Natural killer cell (primary cell): ENCODE measurements around the gene PMIS2. TPM values are rescaled to one million over a fixed set of nuclear protein-coding genes. Genes with fewer than 3 reads are reported as not detected.
A peak's percentile ranks its signal among the peaks of the same experiment; 100 is the strongest.

Source experiments
- ATAC-seq, 3 donors: fragments of 150-1000 bp in 2 of 3; fragments of 200-7000 bp in 1 of 3; cut with Tn5 transposase; 1 replicate in 1 of 3; 2 replicates in 2 of 3; pipeline ENCODE4 v1.10.0; 2021; ENCODE audit warnings: mild to moderate bottlenecking in 2 of 3, moderate library complexity in 2 of 3
- DNase-seq, 2 donors: peaks; one replicate each; pipeline versions ENCODE4 v3.0.0 to v3.0.0-alpha.2; 2013 to 2021; ENCODE audit warnings: mixed read lengths in 1 of 2
- H3K27ac ChIP-seq: one replicate; pipeline ENCODE4 v1.5.1; 2013; ENCODE audit warnings: mild to moderate bottlenecking, low read length
- H3K27me3 ChIP-seq: one replicate; pipeline ENCODE4 v1.6.1; 2013; ENCODE audit warnings: low read length; ENCODE audit not compliant: control insufficient read depth, insufficient read depth
- H3K36me3 ChIP-seq: one replicate; pipeline ENCODE4 v1.6.1; 2013; ENCODE audit warnings: low read length; ENCODE audit not compliant: control insufficient read depth, insufficient read depth
- H3K4me1 ChIP-seq: one replicate; pipeline ENCODE4 v1.6.1; 2013; ENCODE audit warnings: low read length; ENCODE audit not compliant: control insufficient read depth, insufficient read depth
- H3K4me3 ChIP-seq: one replicate; pipeline ENCODE4 v1.5.1; 2013; ENCODE audit warnings: low read length
- H3K9me3 ChIP-seq: one replicate; pipeline ENCODE4 v1.6.1; 2013; ENCODE audit warnings: low read length; ENCODE audit not compliant: control insufficient read depth, insufficient read depth
- H3K27ac Mint-ChIP-seq, 2 donors: one replicate each; pipeline ENCODE4 v1.8.0; 2022; ENCODE audit warnings: mild to moderate bottlenecking in 2 of 2, mixed read lengths in 2 of 2, moderate library complexity in 1 of 2
- H3K27me3 Mint-ChIP-seq, 2 donors: one replicate each; pipeline ENCODE4 v1.8.0; 2022; ENCODE audit warnings: low read depth in 2 of 2, mixed read lengths in 2 of 2
- H3K36me3 Mint-ChIP-seq: one replicate; pipeline ENCODE4 v1.8.0; 2022; ENCODE audit warnings: mixed read lengths
- H3K4me1 Mint-ChIP-seq, 2 donors: one replicate each; pipeline ENCODE4 v1.8.0; 2022; ENCODE audit warnings: mixed read lengths in 2 of 2
- H3K4me3 Mint-ChIP-seq: one replicate; pipeline ENCODE4 v1.8.0; 2022; ENCODE audit warnings: mild to moderate bottlenecking, moderate library complexity, mixed read lengths
- H3K9me3 Mint-ChIP-seq, 2 donors: one replicate each; pipeline ENCODE4 v1.8.0; 2022; ENCODE audit warnings: mixed read lengths in 2 of 2
- CTCF ChIP-seq: fragments of 200-600 bp; IDR thresholded peaks from one replicate; pipeline ENCODE4 v1.8.0; 2022; ENCODE audit warnings: antibody characterized with exemption
- WGBS: methylation state at CpG from one replicate; pipeline ENCODE4 v1.1.7; 2013; ENCODE audit warnings: missing lambda C conversion rate; ENCODE audit not compliant: insufficient coverage; 5-methylcytosine and 5-hydroxymethylcytosine counted together
- intact Hi-C: fragments of 100-400 bp; cut with micrococcal nuclease; formaldehyde crosslinking; loops from one replicate; pipeline ENCODE4 v1.14.2; 2022
- total RNA-seq, 4 donors: library from RNA; stranded (reverse); fragments of 120-200 nt in 1 of 4; gene quantifications; one replicate each; pipeline versions ENCODE4 v1.2.3 to v1.2.4, GENCODE V29; 2013 to 2022

Gene PMIS2
- total RNA-seq, 3 donors from 2014 or later (not counting 1 experiment from before 2014, with no cell fraction given), result not detected

GRCh38 chr19:35607661-35608060, 21.7 kb downstream of the PMIS2 start:
- no peaks in the 10 kb centered on the region for H3K9me3 Mint-ChIP-seq
- no peaks in the 10 kb centered on the region for H3K27me3 Mint-ChIP-seq
- WGBS, result 71% methylated on average over 2 of the region's 3 CpGs
- Histone ChIP-seq H3K4me1 (peaks cover 23% of the 10 kb centered on the region), H3K27me3 (no peaks in the 10 kb centered on the region), H3K4me3 (no peak overlapping the region), H3K36me3 (no peaks in the 10 kb centered on the region), H3K27ac (no peak overlapping the region), H3K9me3 (no peaks in the 10 kb centered on the region)
- ATAC-seq, result no peak
- no peak for DNase-seq
- no peak for TF ChIP-seq CTCF
- H3K27ac Mint-ChIP-seq, result no peak overlapping the region
- H3K36me3 Mint-ChIP-seq, result no peaks in the 10 kb centered on the region
- H3K4me3 Mint-ChIP-seq, result no peak overlapping the region
- peaks cover 7 to 12% of the 10 kb centered on the region in 2 donors for H3K4me1 Mint-ChIP-seq
- intact Hi-C loops, result no loop called here

- H3K4me3 Mint-ChIP-seq, result no peak overlapping the region
- DNase-seq, result peak in 1 of 2 donors; percentile 26
- peaks cover 10 to 14% of the 10 kb centered on the region in 2 donors for H3K4me1 Mint-ChIP-seq
- Histone ChIP-seq H3K36me3 (no peaks in the 10 kb centered on the region), H3K4me1 (peaks cover 29% of the 10 kb centered on the region), H3K27me3 (no peaks in the 10 kb centered on the region), H3K9me3 (no peaks in the 10 kb centered on the region), H3K27ac (no peak overlapping the region), H3K4me3 (no peak overlapping the region)
- ATAC-seq, result no peak
- intact Hi-C loops, result no loop called here
- H3K36me3 Mint-ChIP-seq, result no peaks in the 10 kb centered on the region
- H3K9me3 Mint-ChIP-seq, result no peaks in the 10 kb centered on the region
- H3K27ac Mint-ChIP-seq, result no peak overlapping the region
- TF ChIP-seq CTCF, result no peak
- no peaks in the 10 kb centered on the region for H3K27me3 Mint-ChIP-seq
- 80% methylated on average over 2 of the region's 2 CpGs for WGBS
Measured at GRCh38 chr19:35608251-35608650, 22.3 kb downstream of the PMIS2 start.

GRCh38 chr19:35609851-35610353, 23.9 kb downstream of the PMIS2 start:
- DNase-seq, result peak in 1 of 2 donors; percentile 47

More at GRCh38 chr19:35609851-35610353, 23.9 kb downstream of the PMIS2 start:
- peaks cover 32% of the 10 kb centered on the region for H3K4me1 ChIP-seq
- intact Hi-C loops, result no loop called here
- WGBS, result 40% methylated on average over 6 of the region's 6 CpGs
- Mint-ChIP-seq H3K27ac (no peak overlapping the region), H3K4me1 (peaks cover 10 to 14% of the 10 kb centered on the region in 2 donors), H3K9me3 (no peaks in the 10 kb centered on the region), H3K36me3 (no peaks in the 10 kb centered on the region), H3K27me3 (no peaks in the 10 kb centered on the region), H3K4me3 (no peak overlapping the region)
- H3K36me3 ChIP-seq, result no peaks in the 10 kb centered on the region
- H3K27ac ChIP-seq, result peak overlapping the region; percentile 64
- no peak overlapping the region for H3K4me3 ChIP-seq
- ATAC-seq, result no peak
- no peaks in the 10 kb centered on the region for H3K27me3 ChIP-seq
- H3K9me3 ChIP-seq, result no peaks in the 10 kb centered on the region
- TF ChIP-seq CTCF, result no peak
